A549 (cell line): ENCODE measurements around the gene DDIAS. TPM values are rescaled to one million over a fixed set of nuclear protein-coding genes. Genes with fewer than 3 reads are reported as not detected.

Experiments used
- ATAC-seq, 2 experiments: fragments of 200-7000 bp in 1 of 2; fragments of >200 bp in 1 of 2; cut with Nextera tagmentation in 1 of 2; cut with Tn5 transposase in 1 of 2; 3 replicates each; pipeline versions ENCODE4 v1.8.0 to v1.9.1; 2018 to 2020; ENCODE audit warnings: mild to moderate bottlenecking in 1 of 2, moderate library complexity in 1 of 2
- CTCF ChIA-PET: fragments of 300-600 bp; sonication (Branson Sonifier 250); formaldehyde crosslinking; extraction: SDS; loops from one replicate; lab custom pipeline; 2021; ENCODE audit warnings: antibody characterized with exemption, inconsistent platforms; lab: Yijun Ruan, JAX
- POLR2A ChIA-PET: fragments of 350-600 bp; formaldehyde crosslinking; extraction: SDS; loops from one replicate; lab custom pipeline; 2021; ENCODE audit warnings: antibody characterized with exemption, inconsistent platforms; lab: Yijun Ruan, JAX
- DNase-seq, 2 experiments: peaks; one replicate each; pipeline versions ENCODE4 v3.0.0 to v3.0.0-alpha.2; 2011 to 2016; ENCODE audit warnings: low read depth in 1 of 2, low spot score in 1 of 2
- FAIRE-seq: peaks from 2 replicates; lab custom pipeline; 2011; peaks lifted over from hg19 to GRCh38; lab: Jason Lieb, UNC
- H3K27ac ChIP-seq, 2 experiments: fragments of >200 bp; sonication (Bioruptor Twin); formaldehyde crosslinking; 3 replicates each; pipeline ENCODE4 v1.5.1; 2016 to 2017
- H3K4me1 ChIP-seq: fragments of >200 bp; sonication (Bioruptor Twin); formaldehyde crosslinking; 3 replicates; pipeline ENCODE4 v1.6.1; 2016
- H3K4me2 ChIP-seq: fragments of >200 bp; sonication (Bioruptor Twin); formaldehyde crosslinking; 3 replicates; pipeline ENCODE4 v1.6.1; 2016
- H3K4me3 ChIP-seq: fragments of >200 bp; sonication (Bioruptor Twin); formaldehyde crosslinking; 3 replicates; pipeline ENCODE4 v1.5.1; 2016
- H3K9me3 ChIP-seq: fragments of >200 bp; sonication (Bioruptor Twin); formaldehyde crosslinking; 3 replicates; pipeline ENCODE4 v1.6.1; 2016
- ATOH8 ChIP-seq: fragments of 250-450 bp; sonication (Bioruptor Pico); IDR thresholded peaks from 2 replicates; pipeline ENCODE4 v1.5.0; 2020; ENCODE audit warnings: low read depth, mild to moderate bottlenecking, moderate library complexity
- BCL3 ChIP-seq: fragments of >200 bp; sonication (Bioruptor Twin); formaldehyde crosslinking; IDR thresholded peaks from 3 replicates; pipeline ENCODE4 v1.6.1; 2016
- CBX2 ChIP-seq: fragments of 200-600 bp; sonication (generic); IDR thresholded peaks from 2 replicates; pipeline ENCODE4 v1.6.1; 2016; ENCODE audit warnings: low read depth, mild to moderate bottlenecking, borderline replicate concordance
- CEBPB ChIP-seq, 2 experiments: fragments of >200 bp in 1 of 2; sonication (Bioruptor Twin) in 1 of 2; formaldehyde crosslinking in 1 of 2; IDR thresholded peaks; 2 replicates each; pipeline ENCODE4 v1.6.1; 2012 to 2016
- CHD4 ChIP-seq: fragments of 200-600 bp; sonication (generic); IDR thresholded peaks from 2 replicates; pipeline ENCODE4 v1.6.1; 2016; ENCODE audit warnings: antibody characterized with exemption, mild to moderate bottlenecking, borderline replicate concordance
- ESRRA ChIP-seq: fragments of 150-350 bp; IDR thresholded peaks from 2 replicates; pipeline ENCODE4 v1.6.1; 2014; ENCODE audit warnings: mild to moderate bottlenecking, low read length, borderline replicate concordance
- FOSB ChIP-seq: fragments of 250-450 bp; sonication (Bioruptor Pico); IDR thresholded peaks from 2 replicates; pipeline ENCODE4 v1.5.0; 2020; ENCODE audit warnings: mild to moderate bottlenecking, moderate library complexity
- FOSL2 ChIP-seq, 2 experiments: fragments of 450-650 bp in 1 of 2; fragments of >200 bp in 1 of 2; sonication (Bioruptor Twin) in 1 of 2; formaldehyde crosslinking; IDR thresholded peaks; 2 replicates each; pipeline versions ENCODE4 v1.5.0 to v1.6.1; 2016 to 2020; ENCODE audit warnings: mild to moderate bottlenecking in 1 of 2, moderate library complexity in 1 of 2
- HDAC2 ChIP-seq: fragments of 200-600 bp; sonication (generic); IDR thresholded peaks from 2 replicates; pipeline ENCODE4 v1.6.1; 2016
- HEYL ChIP-seq: fragments of 250-450 bp; sonication (Bioruptor Pico); IDR thresholded peaks from 2 replicates; pipeline ENCODE4 v1.8.0; 2021; ENCODE audit warnings: mild to moderate bottlenecking, moderate library complexity
- HMGXB4 ChIP-seq: fragments of 250-450 bp; sonication (Bioruptor Pico); IDR thresholded peaks from 2 replicates; pipeline ENCODE4 v1.5.0; 2021; ENCODE audit warnings: mild to moderate bottlenecking, moderate library complexity, borderline replicate concordance
- HOXA7 ChIP-seq: fragments of 250-450 bp; sonication (Bioruptor Pico); IDR thresholded peaks from 2 replicates; pipeline ENCODE4 v1.5.0; 2020; ENCODE audit warnings: mild to moderate bottlenecking, moderate library complexity
- HOXB13 ChIP-seq: fragments of 250-450 bp; sonication (Bioruptor Pico); IDR thresholded peaks from 2 replicates; pipeline ENCODE4 v1.5.0; 2020; ENCODE audit warnings: low read depth, mild to moderate bottlenecking, moderate library complexity
- KDM1A ChIP-seq: fragments of 200-600 bp; sonication (generic); IDR thresholded peaks from 2 replicates; pipeline ENCODE4 v1.6.1; 2016; ENCODE audit warnings: low read depth, mild to moderate bottlenecking
- KDM5A ChIP-seq: fragments of 200-600 bp; sonication (generic); IDR thresholded peaks from 2 replicates; pipeline ENCODE4 v1.6.1; 2016; ENCODE audit warnings: antibody characterized with exemption, mild to moderate bottlenecking
- MAX ChIP-seq: IDR thresholded peaks from 2 replicates; pipeline ENCODE4 v1.6.1; 2012
- NFE2L2 ChIP-seq: fragments of 150-350 bp; conservative IDR thresholded peaks from 2 replicates; pipeline ENCODE4 v1.6.1; 2014; ENCODE audit warnings: low read length
- NR3C1 ChIP-seq: fragments of >200 bp; sonication (Bioruptor Twin); formaldehyde crosslinking; IDR thresholded peaks from 3 replicates; pipeline ENCODE4 v1.6.1; 2017
- PHF8 ChIP-seq: fragments of 200-600 bp; sonication (generic); IDR thresholded peaks from 2 replicates; pipeline ENCODE4 v1.6.1; 2016; ENCODE audit warnings: low read depth, mild to moderate bottlenecking, antibody characterized with exemption, moderate library complexity, borderline replicate concordance
- SREBF2 ChIP-seq: fragments of 450-650 bp; IDR thresholded peaks from 2 replicates; pipeline ENCODE4 v1.6.1; 2014; ENCODE audit warnings: mild to moderate bottlenecking, moderate library complexity
- TFCP2L1 ChIP-seq: fragments of 250-450 bp; sonication (Bioruptor Pico); IDR thresholded peaks from 2 replicates; pipeline ENCODE4 v1.5.0; 2021; ENCODE audit warnings: mild to moderate bottlenecking
- TP53 ChIP-seq: fragments of 250-450 bp; sonication (Bioruptor Pico); IDR thresholded peaks from 2 replicates; pipeline ENCODE4 v1.5.0; 2021; ENCODE audit warnings: mild to moderate bottlenecking, moderate library complexity
- ZC3H11A ChIP-seq: fragments of 450-650 bp; IDR thresholded peaks from 2 replicates; pipeline ENCODE4 v1.6.1; 2014; ENCODE audit warnings: antibody characterized with exemption, mild to moderate bottlenecking
- WGBS: methylation state at CpG from one replicate; pipeline ENCODE4 v1.1.6; 2017; ENCODE audit errors: missing lambda C conversion rate; 5-methylcytosine and 5-hydroxymethylcytosine counted together
- polyA plus RNA-seq, 4 experiments: library from polyadenylated mRNA; depleted of rRNA in 3 of 4; stranded (reverse); fragments of >200 nt; fragmentation: RNase III in 1 of 4; extraction: RNeasy Plus Mini Kit Qiagen cat#74134 plus additional on column Dnase treatment in 1 of 4; gene quantifications; 2 replicates in 3 of 4; 3 replicates in 1 of 4; pipeline ENCODE4 v1.2.3, GENCODE V29; 2011 to 2017

The DDIAS gene
- polyA plus RNA-seq, 2 of the 4 experiments (the other 2 are of a cell fraction) = 14.7 to 23.9 TPM

GRCh38 chr11:82864268-82864667 is 37.3 kb upstream of the DDIAS start (continued):
- TF ChIP-seq BCL3 (no peak), ZC3H11A (no peak), NFE2L2 (no peak), TP53 (no peak), MAX (peak; percentile 74)

GRCh38 chr11:82865841-82866240 is 35.7 kb upstream of the DDIAS start:
- Histone ChIP-seq H3K27ac (no peak overlapping the region), H3K4me1 (peaks cover 9% of the 10 kb centered on the region)
- ChIA-PET POLR2A (no interaction called here), CTCF (interaction anchor here (0.6 to 4.6 kb wide), 8 partner anchors 11 to 950 kb away, joined by 3 to 51 read pairs (median 18); no protein-coding TSS in a partner anchor)
- no peak for ATAC-seq
- TF ChIP-seq HMGXB4 (CRISPR knock-in tag) (no peak), HDAC2 (no peak), CBX2 (no peak), TFCP2L1 (CRISPR knock-in tag) (no peak), PHF8 (no peak), KDM5A (no peak), CEBPB (IDR thresholded peaks at IDR 0.05) (no peak), HEYL (CRISPR knock-in tag) (no peak), HOXA7 (no peak), ATOH8 (CRISPR knock-in tag) (no peak), CHD4 (no peak), ESRRA (no peak), NR3C1 (no peak), KDM1A (no peak), FOSL2 (IDR thresholded peaks at IDR 0.05) (no peak), FOSL2 (CRISPR knock-in tag; IDR thresholded peaks at IDR 0.05) (no peak), FOSB (CRISPR knock-in tag) (no peak), SREBF2 (no peak), HOXB13 (CRISPR knock-in tag) (no peak)
- TF ChIP-seq, all 56 proteins: peak for 0
- DNase-seq (no peak), FAIRE-seq (no peak)
- Histone ChIP-seq H3K4me2 (no peak overlapping the region), H3K4me3 (no peak overlapping the region), H3K9me3 (no peaks in the 10 kb centered on the region)
- 77% methylated on average over 2 of the region's 2 CpGs for WGBS
